B cell (primary cell): ENCODE results near the gene DSCAML1. TPM values are rescaled to one million over a fixed set of nuclear protein-coding genes. Genes with fewer than 3 reads are reported as not detected.

Source experiments
- ATAC-seq: fragments of 200-7000 bp; cut with Tn5 transposase; one replicate; pipeline ENCODE4 v1.10.0; 2021; ENCODE audit warnings: low read depth, mild to moderate bottlenecking, moderate number of reproducible peaks, moderate library complexity
- CTCF ChIA-PET: fragments of 350-600 bp; sonication (Branson Sonifier 250); formaldehyde crosslinking; loops from one replicate; lab custom pipeline; 2021; ENCODE audit warnings: antibody characterized with exemption, inconsistent platforms; lab: Charles Lee
- POLR2A ChIA-PET: fragments of 350-600 bp; sonication (Branson Sonifier 250); formaldehyde crosslinking; loops from one replicate; lab custom pipeline; 2021; ENCODE audit warnings: antibody characterized with exemption; lab: Charles Lee
- DNase-seq: peaks from one replicate; pipeline ENCODE4 v3.0.0; 2013
- H2AFZ ChIP-seq: 2 replicates; pipeline ENCODE4 v1.6.1; 2012; ENCODE audit warnings: mild to moderate bottlenecking, low read depth, low read length; ENCODE audit not compliant: insufficient read depth, poor library complexity, severe bottlenecking
- H3K27ac ChIP-seq, 2 donors: 1 replicate in 1 of 2; 2 replicates in 1 of 2; pipeline ENCODE4 v1.5.1; 2012 to 2013; ENCODE audit warnings: low read length in 2 of 2, mild to moderate bottlenecking in 2 of 2, moderate library complexity in 1 of 2
- H3K27me3 ChIP-seq, 4 experiments: fragments of 200-600 bp in 1 of 4; sonication (generic) in 1 of 4; replicated peaks in 1 of 4; 1 replicate in 2 of 4; 2 replicates in 2 of 4; pipeline versions ENCODE4 v1.6.1 to v1.7.0; 2013 to 2016; ENCODE audit warnings: low read length in 3 of 4, mild to moderate bottlenecking in 2 of 4, mixed read lengths in 1 of 4, moderate library complexity in 1 of 4; ENCODE audit not compliant: insufficient read depth in 4 of 4, control insufficient read depth in 3 of 4; ENCODE audit errors: control extremely low read depth in 1 of 4
- H3K36me3 ChIP-seq, 2 experiments: replicated peaks in 1 of 2; 1 replicate in 1 of 2; 2 replicates in 1 of 2; pipeline versions ENCODE4 v1.6.1 to v1.7.1; 2013; ENCODE audit warnings: low read length in 1 of 2; ENCODE audit not compliant: insufficient read depth in 2 of 2, control insufficient read depth in 1 of 2; ENCODE audit errors: control extremely low read depth in 1 of 2, extremely low read depth in 1 of 2
- H3K4me1 ChIP-seq, 2 donors: fragments of 200-600 bp in 1 of 2; sonication (generic) in 1 of 2; 1 replicate in 1 of 2; 2 replicates in 1 of 2; pipeline versions ENCODE4 v1.5.1 to v1.6.1; 2013 to 2017; ENCODE audit warnings: low read length in 2 of 2; ENCODE audit not compliant: control insufficient read depth in 2 of 2, insufficient read depth in 2 of 2
- H3K4me2 ChIP-seq: replicated peaks from 2 replicates; pipeline ENCODE3; 2012; ENCODE audit warnings: mild to moderate bottlenecking, low read depth, low read length; ENCODE audit not compliant: poor library complexity, severe bottlenecking
- H3K4me3 ChIP-seq, 5 experiments: fragments of 200-600 bp in 1 of 5; sonication (generic) in 1 of 5; 1 replicate in 3 of 5; 2 replicates in 2 of 5; pipeline versions ENCODE4 v1.5.1 to v1.7.0; 2011 to 2016; ENCODE audit warnings: low read length in 4 of 5, mild to moderate bottlenecking in 4 of 5, low read depth in 2 of 5, control low read depth in 1 of 5, moderate library complexity in 1 of 5; ENCODE audit not compliant: insufficient read depth in 1 of 5; ENCODE audit errors: control extremely low read depth in 1 of 5, extremely low read depth in 1 of 5
- H3K79me2 ChIP-seq: fragments of 200-600 bp; sonication (generic); one replicate; pipeline ENCODE4 v1.6.0; 2016; ENCODE audit warnings: low read length; ENCODE audit not compliant: control insufficient read depth, insufficient read depth
- H3K9ac ChIP-seq: fragments of 200-600 bp; sonication (generic); 2 replicates; pipeline ENCODE4 v1.6.1; 2017; ENCODE audit warnings: mild to moderate bottlenecking, low read length, moderate library complexity
- H3K9me3 ChIP-seq, 3 donors: one replicate each; pipeline versions ENCODE4 v1.6.1 to v1.7.1; 2013; ENCODE audit warnings: low read length in 2 of 3; ENCODE audit not compliant: control insufficient read depth in 2 of 3, insufficient read depth in 1 of 3; ENCODE audit errors: control extremely low read depth in 1 of 3
- H4K20me1 ChIP-seq: 2 replicates; pipeline ENCODE4 v1.6.0; 2012; ENCODE audit warnings: mild to moderate bottlenecking, low read length; ENCODE audit not compliant: insufficient read depth, control insufficient read depth, poor library complexity, severe bottlenecking
- H3K27ac Mint-ChIP-seq: one replicate; pipeline ENCODE4 v1.8.0; 2021; ENCODE audit warnings: mixed read lengths
- H3K27me3 Mint-ChIP-seq: one replicate; pipeline ENCODE4 v1.8.0; 2021; ENCODE audit warnings: mixed read lengths
- H3K4me1 Mint-ChIP-seq: one replicate; pipeline ENCODE4 v1.8.0; 2021; ENCODE audit warnings: mixed read lengths
- H3K4me3 Mint-ChIP-seq: one replicate; pipeline ENCODE4 v1.8.0; 2021; ENCODE audit warnings: mixed read lengths
- H3K9me3 Mint-ChIP-seq: one replicate; pipeline ENCODE4 v1.8.0; 2022; ENCODE audit warnings: mixed read lengths; ENCODE audit not compliant: insufficient read depth
- EZH2 ChIP-seq: IDR thresholded peaks from 2 replicates; pipeline ENCODE4 v1.6.1; 2012; ENCODE audit warnings: borderline replicate concordance, low read depth, mild to moderate bottlenecking, moderate library complexity, low read length; ENCODE audit not compliant: insufficient read depth, poor library complexity, severe bottlenecking
- whole genome bisulfite sequencing: methylation state at CpG from one replicate; pipeline ENCODE4 v1.1.5; 2013; ENCODE audit warnings: missing lambda C conversion rate; ENCODE audit not compliant: insufficient coverage; 5-methylcytosine and 5-hydroxymethylcytosine counted together
- intact Hi-C: fragments of 100-400 bp; cut with micrococcal nuclease; formaldehyde crosslinking; loops from one replicate; pipeline ENCODE4 v1.10.0; 2022
- polyA plus RNA-seq: library from polyadenylated mRNA; depleted of rRNA; stranded (reverse); fragments of >200 nt; gene quantifications from 2 replicates; pipeline ENCODE4 v1.2.3, GENCODE V29; 2012
- total RNA-seq, 2 donors: library from RNA; stranded (reverse); fragments of 120-200 nt in 1 of 2; gene quantifications; 1 replicate in 1 of 2; 2 replicates in 1 of 2; pipeline versions ENCODE4 v1.2.3 to v1.2.4, GENCODE V29; 2013 to 2022
- TF ChIP-seq, protein P1 (sequence below): fragments of 200-600 bp; IDR thresholded peaks from one replicate; pipeline ENCODE4 v1.8.0; 2022; ENCODE audit warnings: antibody characterized with exemption, mild to moderate bottlenecking

Gene DSCAML1
- total and polyA plus RNA-seq, 2 donors (not counting 1 experiment from before 2014, with no cell fraction given), result 1.2 to 6.2 TPM

DNA sequence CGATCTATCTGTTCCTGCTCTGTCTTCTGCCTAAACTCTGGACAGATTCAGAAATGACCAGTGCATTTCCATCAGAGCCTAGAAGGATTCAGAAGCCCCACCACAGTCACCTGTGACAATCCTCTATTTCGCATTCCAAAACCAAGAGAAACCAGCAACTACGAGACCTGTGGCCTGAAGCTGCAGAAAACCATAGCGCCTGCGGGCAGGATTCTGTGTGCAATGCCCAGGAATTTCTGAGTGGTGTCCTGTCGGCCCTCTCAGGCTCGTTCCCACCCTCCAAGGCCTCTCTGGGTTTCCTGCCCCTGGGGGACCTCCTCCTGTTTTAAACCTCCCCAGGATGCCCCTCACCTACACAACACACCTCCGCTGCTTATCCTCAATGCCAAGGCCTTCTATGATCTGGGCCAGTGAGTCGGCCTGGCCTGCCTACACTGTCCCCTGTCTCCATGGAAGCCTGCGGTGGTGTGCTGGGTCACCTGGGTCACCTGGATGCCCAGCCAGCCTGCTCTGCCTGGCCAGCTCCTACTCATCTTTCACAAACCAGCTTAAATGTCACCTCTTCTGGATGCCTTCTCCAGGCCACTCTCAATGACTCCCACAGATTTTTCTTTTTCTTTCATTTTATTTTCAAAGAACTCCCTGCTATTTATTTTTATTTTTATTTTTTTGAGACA lies 271.0 kb downstream of the DSCAML1 start:
- Mint-ChIP-seq H3K27ac (no peak overlapping the region), H3K27me3 (peaks cover 3% of the 10 kb centered on the region), H3K4me1 (no peaks in the 10 kb centered on the region), H3K4me3 (no peak overlapping the region), H3K9me3 (no peaks in the 10 kb centered on the region)
- H3K36me3 ChIP-seq, result no peaks in the 10 kb centered on the region
- H3K9ac ChIP-seq, result no peak overlapping the region
- H3K9me3 ChIP-seq, result no peaks in the 10 kb centered on the region
- ATAC-seq (no peak), DNase-seq (no peak)
- no peaks in the 10 kb centered on the region for H3K79me2 ChIP-seq
- no peaks in the 10 kb centered on the region for H3K4me1 ChIP-seq
- H3K4me3 ChIP-seq, result no peak overlapping the region
- H3K4me2 ChIP-seq, result no peak overlapping the region
- no peak overlapping the region for H3K27ac ChIP-seq
- CTCF ChIA-PET, result no interaction called here
- H4K20me1 ChIP-seq, result no peaks in the 10 kb centered on the region
- POLR2A ChIA-PET, result no interaction called here
- H3K27me3 ChIP-seq, result peaks cover 0 to 3% (median 0%) of the 10 kb centered on the region in 4 experiments
- no peak overlapping the region for H2AFZ ChIP-seq
- 92% methylated on average over 10 of the region's 10 CpGs for WGBS
- TF ChIP-seq EZH2, result no peak
- TF ChIP-seq, protein P1, sequence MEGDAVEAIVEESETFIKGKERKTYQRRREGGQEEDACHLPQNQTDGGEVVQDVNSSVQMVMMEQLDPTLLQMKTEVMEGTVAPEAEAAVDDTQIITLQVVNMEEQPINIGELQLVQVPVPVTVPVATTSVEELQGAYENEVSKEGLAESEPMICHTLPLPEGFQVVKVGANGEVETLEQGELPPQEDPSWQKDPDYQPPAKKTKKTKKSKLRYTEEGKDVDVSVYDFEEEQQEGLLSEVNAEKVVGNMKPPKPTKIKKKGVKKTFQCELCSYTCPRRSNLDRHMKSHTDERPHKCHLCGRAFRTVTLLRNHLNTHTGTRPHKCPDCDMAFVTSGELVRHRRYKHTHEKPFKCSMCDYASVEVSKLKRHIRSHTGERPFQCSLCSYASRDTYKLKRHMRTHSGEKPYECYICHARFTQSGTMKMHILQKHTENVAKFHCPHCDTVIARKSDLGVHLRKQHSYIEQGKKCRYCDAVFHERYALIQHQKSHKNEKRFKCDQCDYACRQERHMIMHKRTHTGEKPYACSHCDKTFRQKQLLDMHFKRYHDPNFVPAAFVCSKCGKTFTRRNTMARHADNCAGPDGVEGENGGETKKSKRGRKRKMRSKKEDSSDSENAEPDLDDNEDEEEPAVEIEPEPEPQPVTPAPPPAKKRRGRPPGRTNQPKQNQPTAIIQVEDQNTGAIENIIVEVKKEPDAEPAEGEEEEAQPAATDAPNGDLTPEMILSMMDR, result no peak
- intact Hi-C loops, result no loop called here

DNA sequence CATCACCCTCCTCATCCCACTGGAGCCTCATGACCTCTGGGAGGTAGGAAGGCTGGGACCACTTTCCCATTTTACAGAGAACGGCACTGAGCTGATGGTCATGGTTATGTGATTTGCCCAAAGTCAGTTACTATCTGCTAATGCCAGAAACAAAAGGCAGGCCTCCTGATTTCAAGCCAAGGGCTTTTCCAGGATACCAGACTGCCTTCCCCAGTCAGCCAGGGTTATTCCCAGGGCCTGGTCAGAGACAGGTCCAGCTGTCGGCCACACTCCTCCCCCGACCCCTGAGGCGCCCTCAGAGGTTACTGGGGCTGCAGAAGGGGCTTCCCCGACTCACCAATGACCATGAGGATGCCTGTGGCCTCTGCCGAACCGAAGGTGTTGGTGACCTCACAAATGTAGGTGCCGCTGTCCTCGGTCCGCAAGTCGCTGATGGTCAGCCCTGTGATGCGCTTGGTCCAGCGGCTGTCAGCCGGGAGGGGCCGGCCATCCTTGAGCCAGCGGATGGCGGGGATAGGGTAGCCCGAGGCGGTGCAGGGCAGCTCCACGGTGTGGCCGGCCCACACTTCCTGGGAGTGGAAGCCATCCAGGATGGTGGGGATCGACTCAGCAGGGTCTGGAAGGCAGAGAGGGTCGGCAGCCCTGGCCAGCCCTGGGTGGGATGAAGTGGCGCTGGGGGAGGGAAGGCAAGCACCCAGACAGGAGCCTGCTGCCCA lies 272.4 kb downstream of the DSCAML1 start:
- Histone ChIP-seq H4K20me1 (no peaks in the 10 kb centered on the region), H3K27ac (no peak overlapping the region), H3K4me2 (no peak overlapping the region), H3K4me1 (no peaks in the 10 kb centered on the region), H3K4me3 (no peak overlapping the region), H3K9me3 (no peaks in the 10 kb centered on the region), H3K36me3 (no peaks in the 10 kb centered on the region), H2AFZ (no peak overlapping the region), H3K79me2 (no peaks in the 10 kb centered on the region), H3K9ac (no peak overlapping the region), H3K27me3 (peaks cover 0 to 3% (median 0%) of the 10 kb centered on the region in 4 experiments)
- no peak for TF ChIP-seq EZH2
- TF ChIP-seq, protein P1, result no peak
- no peaks in the 10 kb centered on the region for H3K4me1 Mint-ChIP-seq
- 88% methylated on average over 23 of the region's 24 CpGs for WGBS
- H3K4me3 Mint-ChIP-seq, result no peak overlapping the region
- POLR2A ChIA-PET, result no interaction called here
- ATAC-seq, result no peak
- intact Hi-C loops, result no loop called here
- H3K27ac Mint-ChIP-seq, result no peak overlapping the region
- DNase-seq, result no peak
- H3K9me3 Mint-ChIP-seq, result no peaks in the 10 kb centered on the region
- H3K27me3 Mint-ChIP-seq, result no peaks in the 10 kb centered on the region
- CTCF ChIA-PET, result no interaction called here
